Measurements from ENCODE around the gene CFAP61.
A peak's percentile ranks its signal among the peaks of the same experiment; 100 is the strongest.
"Not testable (repeated sequence)": the region's sequence is repeated elsewhere in the genome, so short reads cannot be mapped to it uniquely, and the experiment has no call there.

The CFAP61 gene, protein sequence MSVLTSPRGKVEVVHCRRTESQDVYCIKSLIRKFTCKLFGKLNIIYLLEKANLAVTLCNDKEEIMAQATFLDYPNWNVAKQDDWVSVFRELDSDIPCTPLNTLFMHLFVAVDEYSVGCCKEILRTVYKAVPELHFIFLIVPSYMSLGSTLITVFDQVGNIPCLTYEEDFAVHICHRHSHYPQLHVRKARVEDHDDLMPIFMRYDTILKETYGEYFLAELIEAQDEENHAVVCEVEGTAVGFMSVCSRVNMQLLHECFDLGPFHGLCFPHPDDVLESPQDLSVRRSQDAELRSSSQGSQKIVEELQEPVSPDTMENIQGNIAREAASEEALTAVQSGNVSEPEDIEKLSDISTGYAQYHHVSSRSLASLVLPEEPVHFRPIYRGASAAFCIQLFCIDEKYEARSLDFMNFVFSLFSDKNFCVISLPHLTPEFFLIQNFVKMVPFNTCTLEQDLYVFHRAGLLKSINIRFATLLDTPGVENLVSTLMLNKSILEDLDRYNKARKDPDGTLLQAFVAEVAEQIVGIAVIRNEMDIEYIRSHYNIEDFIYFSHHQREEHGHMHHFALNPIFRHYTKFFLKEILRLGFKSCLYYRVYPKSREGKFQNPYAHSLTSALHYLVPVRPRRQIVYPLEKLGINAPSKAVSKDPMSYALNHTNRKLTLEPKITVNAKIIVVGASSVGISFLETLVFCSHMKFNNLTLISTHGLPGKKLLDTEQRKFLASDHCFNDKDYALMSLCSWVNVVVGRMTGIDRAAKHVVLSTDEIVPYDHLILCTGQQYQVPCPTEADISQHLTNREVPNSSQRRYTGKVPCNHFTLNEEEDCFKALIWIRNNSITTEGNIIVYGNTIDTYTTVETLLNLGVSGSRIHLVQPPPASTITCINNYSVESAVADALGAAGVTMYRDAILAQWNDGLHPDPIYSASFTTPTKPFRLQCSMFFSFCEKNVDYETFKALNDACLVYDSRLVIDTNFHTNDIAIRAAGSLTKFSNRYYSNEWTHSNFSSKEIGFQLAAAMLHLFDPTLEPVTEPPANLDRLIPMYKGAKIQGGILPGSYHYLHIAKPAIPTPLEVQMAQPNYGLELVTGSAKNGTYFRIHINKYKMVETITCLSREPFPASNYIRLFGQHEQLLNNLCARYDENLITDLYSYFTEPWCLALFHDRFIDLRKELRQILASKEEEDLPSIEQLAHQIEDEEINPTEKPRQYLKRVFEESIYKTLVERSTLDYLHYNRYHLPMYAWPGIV

GRCh38 chr20:20052074-20052970 is at the start of gene CFAP61, which contains the start of gene CRNKL1:
CFAP61 (plus strand) TSS chr20:20052532; CDS start chr20:20056654, 4,122 bp downstream.
CRNKL1 (minus strand) TSS chr20:20052466; CDS start chr20:20052342, 124 bp downstream.
- H3K36me3 ChIP-seq (replicated peaks) = peaks cover 14% of the 10 kb centered on the region
- H3K27me3 ChIP-seq (ENCODE audit: low read depth) = peaks cover 14% of the 10 kb centered on the region
- DNase-seq (ENCODE audit: low spot score in 2 of 2) = peak; percentile 92 to 96
- peak within 1 kb of the TSS; percentile 92 for H3K4me3 ChIP-seq
- no peaks in the 10 kb centered on the region for H3K9me3 ChIP-seq
- peaks cover 3% of the 10 kb centered on the region for H3K4me1 ChIP-seq
- in situ Hi-C loops (cut with MboI; ENCODE audit: low sequenced_read_pairs) = no loop called here

GRCh38 chr20:20003031-20003954 is 49.0 kb upstream of the CFAP61 start:
- H3K9me3 ChIP-seq = no peaks in the 10 kb centered on the region
- in situ Hi-C loops (cut with MboI; ENCODE audit: low sequenced_read_pairs) = no loop called here
- H3K4me1 ChIP-seq = no peaks in the 10 kb centered on the region
- no peaks in the 10 kb centered on the region for H3K27me3 ChIP-seq (ENCODE audit: low read depth)
- no peak overlapping the region for H3K4me3 ChIP-seq
- H3K36me3 ChIP-seq (replicated peaks) = no peaks in the 10 kb centered on the region
- no peak for DNase-seq (ENCODE audit: low spot score in 2 of 2)

DNA sequence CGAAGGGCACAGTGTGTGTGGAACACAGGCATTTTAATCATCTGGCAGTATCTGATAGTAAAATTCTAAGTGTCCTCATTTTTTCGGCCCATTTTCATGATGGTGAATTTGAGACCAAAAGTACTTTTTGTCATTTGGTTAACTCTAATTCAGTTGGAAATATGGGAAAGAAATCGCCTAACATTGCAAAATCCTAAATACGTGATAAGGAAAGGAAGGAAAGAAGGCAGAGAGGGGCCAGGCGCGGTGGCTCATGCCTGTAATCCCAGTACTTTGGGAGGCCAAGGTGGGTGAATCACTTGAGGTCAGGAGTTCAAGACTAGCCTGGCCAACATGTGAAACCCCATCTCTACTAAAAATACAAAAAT is 48.4 kb upstream of the CFAP61 start:
- H3K36me3 ChIP-seq (replicated peaks); DNase-seq (ENCODE audit: low spot score in 2 of 2); H3K27me3 ChIP-seq (ENCODE audit: low read depth); H3K4me3 ChIP-seq; in situ Hi-C loops (cut with MboI; ENCODE audit: low sequenced_read_pairs); H3K9me3 ChIP-seq; H3K4me1 ChIP-seq: not testable (repeated sequence)

DNA sequence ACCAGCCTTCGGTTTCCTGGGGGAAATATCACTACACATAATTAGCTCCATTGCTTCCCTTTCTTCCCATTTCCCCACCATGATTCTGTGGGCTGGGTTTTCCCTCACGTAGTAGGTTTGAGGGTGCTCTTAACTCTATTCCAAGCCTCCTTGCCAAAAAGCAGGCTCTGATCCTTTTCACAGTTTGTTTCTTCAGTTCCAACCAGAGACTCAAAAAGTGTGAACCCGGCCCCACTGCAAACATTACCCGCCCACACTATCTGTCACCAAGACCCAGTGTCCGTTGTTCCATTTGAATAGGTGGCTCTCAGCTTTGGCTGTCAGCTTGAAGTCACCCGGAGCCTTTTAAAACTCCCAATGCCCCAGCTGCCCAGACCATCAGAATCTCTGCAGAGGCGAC is 47.0 kb upstream of the CFAP61 start:
- DNase-seq (ENCODE audit: low spot score in 2 of 2) = no peak
- Histone ChIP-seq H3K9me3 (no peaks in the 10 kb centered on the region), H3K36me3 (replicated peaks) (no peaks in the 10 kb centered on the region), H3K4me3 (no peak overlapping the region), H3K4me1 (no peaks in the 10 kb centered on the region; the same call in 1 of the 2 replicates), H3K27me3 (ENCODE audit: low read depth) (no peaks in the 10 kb centered on the region; the same call in 1 of the 2 replicates)
- in situ Hi-C loops (cut with MboI; ENCODE audit: low sequenced_read_pairs) = no loop called here

- in situ Hi-C loops (cut with MboI; ENCODE audit: low sequenced_read_pairs) = no loop called here
- Histone ChIP-seq H3K4me1 (peaks cover 8% of the 10 kb centered on the region; the same call in 1 of the 2 replicates), H3K4me3 (no peak overlapping the region), H3K27me3 (ENCODE audit: low read depth) (peaks cover 6% of the 10 kb centered on the region; the same call in 1 of the 2 replicates), H3K9me3 (no peaks in the 10 kb centered on the region), H3K36me3 (replicated peaks) (no peaks in the 10 kb centered on the region)
- DNase-seq (ENCODE audit: low spot score in 2 of 2) = no peak
Measured at GRCh38 chr20:20009784-20010253, 42.5 kb upstream of the CFAP61 start.

DNA sequence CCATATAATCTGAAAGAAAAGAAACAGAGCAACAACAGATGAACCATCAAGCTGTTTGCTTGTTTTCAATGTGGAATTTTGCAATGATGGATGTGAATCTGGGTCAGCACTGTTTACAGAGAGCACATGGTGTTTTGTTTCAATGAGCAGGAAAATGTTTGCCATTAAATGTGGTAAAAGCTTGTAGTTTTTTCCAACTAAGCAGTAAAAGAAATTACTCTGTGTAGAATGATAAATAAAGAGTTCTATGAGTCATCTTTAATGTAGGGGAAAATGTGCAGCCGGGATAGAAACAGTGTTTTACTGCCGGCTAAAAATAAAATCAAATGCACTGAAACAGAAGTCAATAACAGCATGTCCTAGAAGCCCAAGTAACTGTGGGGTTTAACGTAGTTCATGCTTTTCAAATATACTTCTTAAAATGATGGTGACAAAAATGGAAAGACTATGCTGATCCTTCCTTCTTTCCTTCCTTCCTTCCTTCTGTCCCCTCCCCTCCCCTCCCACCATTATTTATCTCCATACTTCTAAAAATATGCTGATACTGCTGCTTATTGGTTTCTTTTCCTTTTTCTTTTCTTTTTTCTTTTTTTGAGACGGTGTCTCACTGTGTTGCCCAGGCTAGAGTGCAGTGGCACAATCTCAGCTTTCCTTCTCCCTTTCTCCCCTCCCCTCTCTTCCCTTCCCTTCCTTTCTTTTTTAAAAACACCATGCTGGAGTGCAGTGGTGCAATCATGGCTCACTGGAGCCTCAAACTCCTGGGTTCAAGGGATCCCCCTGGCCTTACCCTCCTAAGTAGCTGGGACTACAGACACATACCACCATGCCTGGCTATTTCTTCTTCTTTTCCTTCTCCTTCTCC is 41.5 kb upstream of the CFAP61 start:
- no peak for DNase-seq (ENCODE audit: low spot score in 2 of 2)
- in situ Hi-C loops (cut with MboI; ENCODE audit: low sequenced_read_pairs) = no loop called here
- no peaks in the 10 kb centered on the region for H3K9me3 ChIP-seq
- H3K4me1 ChIP-seq = peaks cover 9% of the 10 kb centered on the region; the same call in 1 of the 2 replicates
- no peaks in the 10 kb centered on the region for H3K36me3 ChIP-seq (replicated peaks)
- H3K4me3 ChIP-seq = no peak overlapping the region
- H3K27me3 ChIP-seq (ENCODE audit: low read depth) = peaks cover 6% of the 10 kb centered on the region; the same call in 1 of the 2 replicates

DNA sequence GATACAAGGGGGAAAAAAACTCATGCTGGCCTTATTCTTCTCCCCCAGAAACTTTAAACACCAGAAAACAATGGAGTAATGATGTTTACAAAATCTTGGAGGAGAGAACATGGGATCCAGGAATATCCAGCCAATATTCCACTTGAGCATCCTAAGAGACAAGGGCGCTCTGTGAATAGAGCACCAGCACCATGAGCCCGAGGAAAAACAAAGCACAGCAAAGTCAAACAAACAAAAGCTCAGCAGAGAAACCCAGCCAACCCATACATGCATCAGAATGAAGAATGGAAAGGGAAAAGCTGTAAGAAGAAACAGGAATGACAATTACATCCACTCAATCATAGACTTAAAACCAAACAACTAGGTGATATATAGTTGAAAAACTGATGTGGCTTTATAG is 39.8 kb upstream of the CFAP61 start:
- Histone ChIP-seq H3K36me3 (replicated peaks) (no peaks in the 10 kb centered on the region), H3K27me3 (ENCODE audit: low read depth) (peaks cover 6% of the 10 kb centered on the region; the same call in 1 of the 2 replicates), H3K4me1 (peaks cover 9% of the 10 kb centered on the region; the same call in 1 of the 2 replicates), H3K4me3 (no peak overlapping the region), H3K9me3 (no peaks in the 10 kb centered on the region)
- DNase-seq (ENCODE audit: low spot score in 2 of 2) = no peak
- in situ Hi-C loops (cut with MboI; ENCODE audit: low sequenced_read_pairs) = no loop called here

DNA sequence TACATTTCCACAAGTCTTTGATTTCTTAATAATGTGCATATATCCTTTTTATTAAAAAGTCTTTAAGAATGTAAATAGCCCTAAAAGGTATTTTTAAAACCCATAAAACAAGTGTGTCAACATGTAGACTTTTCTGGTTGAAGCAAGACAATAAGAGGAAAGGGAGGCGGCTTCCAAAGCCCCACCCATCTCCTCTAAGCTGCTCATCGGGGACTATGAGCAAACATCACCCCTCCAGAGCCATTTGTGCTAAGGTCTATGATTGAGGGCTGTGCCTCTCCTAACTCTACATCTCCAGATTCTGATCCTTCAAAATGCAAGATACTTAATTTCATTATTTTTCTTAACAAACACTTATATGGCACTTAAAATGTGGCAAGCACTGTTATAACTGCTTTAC is 37.7 kb upstream of the CFAP61 start:
- H3K9me3 ChIP-seq = no peaks in the 10 kb centered on the region
- H3K36me3 ChIP-seq (replicated peaks) = peaks cover 10% of the 10 kb centered on the region
- in situ Hi-C loops (cut with MboI; ENCODE audit: low sequenced_read_pairs) = no loop called here
- no peak overlapping the region for H3K4me3 ChIP-seq
- no peak for DNase-seq (ENCODE audit: low spot score in 2 of 2)
- peaks cover 13% of the 10 kb centered on the region for H3K4me1 ChIP-seq
- H3K27me3 ChIP-seq (ENCODE audit: low read depth) = peaks cover 6% of the 10 kb centered on the region; the same call in 1 of the 2 replicates

- H3K36me3 ChIP-seq (replicated peaks) = peaks cover 13% of the 10 kb centered on the region
- in situ Hi-C loops (cut with MboI; ENCODE audit: low sequenced_read_pairs) = no loop called here
- H3K4me1 ChIP-seq = peaks cover 14% of the 10 kb centered on the region
- H3K9me3 ChIP-seq = no peaks in the 10 kb centered on the region
- H3K27me3 ChIP-seq (ENCODE audit: low read depth) = no peaks in the 10 kb centered on the region
- DNase-seq (ENCODE audit: low spot score in 2 of 2) = peak; percentile 87 to 95
- H3K4me3 ChIP-seq = peak within 1 kb of the TSS; percentile 86
Measured at GRCh38 chr20:20017001-20017843, 35.1 kb upstream of the CFAP61 start, which contains the start of gene NAA20. NAA20 (plus strand) TSS chr20:20017362; CDS start chr20:20017397, 35 bp downstream.

GRCh38 chr20:20017844-20018185 is 34.5 kb upstream of the CFAP61 start:
- peak overlapping the region; percentile 86 for H3K4me3 ChIP-seq
- peaks cover 18% of the 10 kb centered on the region for H3K36me3 ChIP-seq (replicated peaks)
- in situ Hi-C loops (cut with MboI; ENCODE audit: low sequenced_read_pairs) = no loop called here
- H3K4me1 ChIP-seq = peaks cover 14% of the 10 kb centered on the region
- H3K9me3 ChIP-seq = no peaks in the 10 kb centered on the region
- no peak for DNase-seq (ENCODE audit: low spot score in 2 of 2)
- no peaks in the 10 kb centered on the region for H3K27me3 ChIP-seq (ENCODE audit: low read depth)
